ENCODE results near the gene STK11IP.

GRCh38 chr2:219619235-219619634, 21.6 kb downstream of the STK11IP start:
- TF ChIP-seq CTCF (IDR thresholded peaks at IDR 0.05 in 2 of 3, conservative IDR thresholded peaks at IDR 0.05 in 1 of 3; ENCODE audit: borderline replicate concordance in 1 of 3, insufficient read depth in 1 of 3, low read depth in 2 of 3, low read length in 2 of 3): no peak
- no peak for TF ChIP-seq ATF3 (IDR thresholded peaks at IDR 0.05)
- no peak for TF ChIP-seq YY1 (IDR thresholded peaks at IDR 0.05; ENCODE audit: extremely low read depth, insufficient replicate concordance, low read depth, low read length)
- TF ChIP-seq POLR2A (IDR thresholded peaks at IDR 0.05; ENCODE audit: borderline replicate concordance, extremely low read depth, insufficient read depth, insufficient read length): no peak
- TF ChIP-seq EZH2 (IDR thresholded peaks at IDR 0.05): no peak
- TF ChIP-seq SP1 (IDR thresholded peaks at IDR 0.05; ENCODE audit: low read depth): no peak
- TF ChIP-seq RAD21 (IDR thresholded peaks at IDR 0.05; ENCODE audit: low read depth): no peak
- TF ChIP-seq POLR2AphosphoS5 (IDR thresholded peaks at IDR 0.05; ENCODE audit: low read depth, low read length): no peak
- no peak for TF ChIP-seq MAX (IDR thresholded peaks at IDR 0.05)

All from HCT116 (cell line).